Measurements from ENCODE around the gene HTRA1.

HTRA1 gene

GRCh38 chr10:122421054-122421625 lies 40.2 kb upstream of the HTRA1 start:
- Histone ChIP-seq H3K36me3 (replicated peaks) (peaks cover 2% of the 10 kb centered on the region), H3K4me3 (ENCODE audit: low read depth, low read length) (no peak overlapping the region), H3K27me3 (replicated peaks) (no peaks in the 10 kb centered on the region), H3K27ac (no peak overlapping the region)
- in situ Hi-C loops (cut with HindIII; ENCODE audit: low pct_ligation_motif_present, low sequenced_read_pairs): no loop called here
- TF ChIP-seq CTCF (IDR thresholded peaks at IDR 0.05; ENCODE audit: low read depth, low read length, missing control alignments): no peak
- no peak for DNase-seq

GRCh38 chr10:122421742-122422141 lies 39.6 kb upstream of the HTRA1 start:
- DNase-seq: no peak
- no peaks in the 10 kb centered on the region for H3K36me3 ChIP-seq (replicated peaks)
- no peak for TF ChIP-seq CTCF (IDR thresholded peaks at IDR 0.05; ENCODE audit: low read depth, low read length, missing control alignments)
- no peaks in the 10 kb centered on the region for H3K27me3 ChIP-seq (replicated peaks)
- no peak overlapping the region for H3K4me3 ChIP-seq (ENCODE audit: low read depth, low read length)
- H3K27ac ChIP-seq: no peak overlapping the region
- in situ Hi-C loops (cut with HindIII; ENCODE audit: low pct_ligation_motif_present, low sequenced_read_pairs): no loop called here

GRCh38 chr10:122422266-122422989 lies 38.9 kb upstream of the HTRA1 start:
- no peak overlapping the region for H3K4me3 ChIP-seq (ENCODE audit: low read depth, low read length)
- no peaks in the 10 kb centered on the region for H3K27me3 ChIP-seq (replicated peaks)
- no peak for DNase-seq
- in situ Hi-C loops (cut with HindIII; ENCODE audit: low pct_ligation_motif_present, low sequenced_read_pairs): no loop called here
- no peaks in the 10 kb centered on the region for H3K36me3 ChIP-seq (replicated peaks)
- H3K27ac ChIP-seq: no peak overlapping the region
- no peak for TF ChIP-seq CTCF (IDR thresholded peaks at IDR 0.05; ENCODE audit: low read depth, low read length, missing control alignments)

- in situ Hi-C loops (cut with HindIII; ENCODE audit: low pct_ligation_motif_present, low sequenced_read_pairs): no loop called here
Observed at GRCh38 chr10:122424059-122424458, 37.3 kb upstream of the HTRA1 start.

GRCh38 chr10:122426829-122427228 lies 34.5 kb upstream of the HTRA1 start:
- no peak for TF ChIP-seq CTCF (IDR thresholded peaks at IDR 0.05; ENCODE audit: low read depth, low read length, missing control alignments)
- H3K27ac ChIP-seq: no peak overlapping the region
- no peaks in the 10 kb centered on the region for H3K27me3 ChIP-seq (replicated peaks)
- H3K36me3 ChIP-seq (replicated peaks): peaks cover 4% of the 10 kb centered on the region
- in situ Hi-C loops (cut with HindIII; ENCODE audit: low pct_ligation_motif_present, low sequenced_read_pairs): loop anchor here (25.0 kb wide), 1 partner anchor 140 kb away; no protein-coding TSS in a partner anchor
- no peak for DNase-seq
- no peak overlapping the region for H3K4me3 ChIP-seq (ENCODE audit: low read depth, low read length)

More at GRCh38 chr10:122424059-122424458, 37.3 kb upstream of the HTRA1 start:
- Histone ChIP-seq H3K27ac (no peak overlapping the region), H3K36me3 (replicated peaks) (no peaks in the 10 kb centered on the region), H3K27me3 (replicated peaks) (no peaks in the 10 kb centered on the region), H3K4me3 (ENCODE audit: low read depth, low read length) (no peak overlapping the region)
- TF ChIP-seq CTCF (IDR thresholded peaks at IDR 0.05; ENCODE audit: low read depth, low read length, missing control alignments): no peak
- no peak for DNase-seq

Measured in brain microvascular endothelial cell (primary cell).